ENCODE data around the gene ETV6. TPM values are rescaled to one million over a fixed set of nuclear protein-coding genes. Genes with fewer than 3 reads are reported as not detected.

The ETV6 gene
- total and polyA plus RNA-seq, 12 donors: 2.7 to 33.5 (median 15.2) TPM

DNA sequence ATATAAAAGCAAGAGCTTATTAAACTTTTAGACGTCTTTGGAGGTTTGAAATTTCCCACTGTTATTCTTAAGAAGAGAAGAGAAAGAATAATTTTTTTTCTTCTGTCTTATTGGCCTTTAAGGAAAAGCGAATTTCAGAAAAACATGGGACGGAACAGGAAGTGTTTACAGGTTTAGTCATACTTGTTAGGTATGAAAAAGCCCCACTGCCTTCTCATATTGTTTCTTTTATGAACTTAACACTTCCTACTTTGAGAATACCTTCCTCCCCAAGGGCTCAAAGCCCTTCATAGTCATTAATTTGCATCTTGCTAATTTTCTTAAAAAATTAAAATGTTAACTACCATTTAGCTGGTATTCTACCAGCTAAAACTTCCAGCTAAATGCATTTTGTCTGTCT, 82.0 kb downstream of the ETV6 start:
- H3K4me3 ChIP-seq: no peak overlapping the region
- peak overlapping the region in 1 of 10 donors; percentile 65 for H3K27ac ChIP-seq
- no peak for ATAC-seq
- H3K4me1 ChIP-seq: peaks cover 0 to 57% (median 15%) of the 10 kb centered on the region in 9 donors
- TF ChIP-seq, protein P1, sequence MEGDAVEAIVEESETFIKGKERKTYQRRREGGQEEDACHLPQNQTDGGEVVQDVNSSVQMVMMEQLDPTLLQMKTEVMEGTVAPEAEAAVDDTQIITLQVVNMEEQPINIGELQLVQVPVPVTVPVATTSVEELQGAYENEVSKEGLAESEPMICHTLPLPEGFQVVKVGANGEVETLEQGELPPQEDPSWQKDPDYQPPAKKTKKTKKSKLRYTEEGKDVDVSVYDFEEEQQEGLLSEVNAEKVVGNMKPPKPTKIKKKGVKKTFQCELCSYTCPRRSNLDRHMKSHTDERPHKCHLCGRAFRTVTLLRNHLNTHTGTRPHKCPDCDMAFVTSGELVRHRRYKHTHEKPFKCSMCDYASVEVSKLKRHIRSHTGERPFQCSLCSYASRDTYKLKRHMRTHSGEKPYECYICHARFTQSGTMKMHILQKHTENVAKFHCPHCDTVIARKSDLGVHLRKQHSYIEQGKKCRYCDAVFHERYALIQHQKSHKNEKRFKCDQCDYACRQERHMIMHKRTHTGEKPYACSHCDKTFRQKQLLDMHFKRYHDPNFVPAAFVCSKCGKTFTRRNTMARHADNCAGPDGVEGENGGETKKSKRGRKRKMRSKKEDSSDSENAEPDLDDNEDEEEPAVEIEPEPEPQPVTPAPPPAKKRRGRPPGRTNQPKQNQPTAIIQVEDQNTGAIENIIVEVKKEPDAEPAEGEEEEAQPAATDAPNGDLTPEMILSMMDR (IDR thresholded peaks at IDR 0.05): no peak
- H3K36me3 ChIP-seq: peaks cover 0 to 13% (median 0%) of the 10 kb centered on the region in 9 donors
- 54 to 81% methylated on average over 3 of the region's 3 CpGs for WGBS, 2 donors
- no peaks in the 10 kb centered on the region for H3K9me3 ChIP-seq
- intact Hi-C loops (cut with DNase I): loop anchor here in 1 of 10 donors (10.0 kb wide), 2 partner anchors 83 to 147 kb away; no protein-coding TSS in a partner anchor
- DNase-seq: no peak
- H3K27me3 ChIP-seq: no peaks in the 10 kb centered on the region

DNA sequence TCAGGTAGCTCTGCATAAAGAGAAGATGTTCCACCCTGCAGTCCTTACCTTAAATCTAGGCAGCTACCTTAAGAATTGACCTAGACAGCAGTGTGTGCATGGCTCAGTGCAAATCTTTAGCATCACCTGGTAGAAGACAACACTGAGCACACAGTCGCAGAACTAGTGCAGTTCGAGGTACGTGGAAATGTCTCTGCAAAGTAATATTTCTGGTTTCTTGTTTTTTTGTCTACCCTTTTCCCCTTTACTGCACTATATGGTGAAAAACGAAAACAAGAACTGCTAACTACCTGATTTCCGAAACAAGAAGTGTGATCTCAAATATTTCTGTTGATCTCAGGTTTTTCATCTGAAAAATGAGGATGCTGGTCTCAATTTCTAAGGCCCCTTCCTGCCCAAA, 82.5 kb downstream of the ETV6 start:
- 93 to 97% methylated on average over 5 of the region's 5 CpGs for WGBS, 2 donors
- intact Hi-C loops (cut with DNase I): loop anchor here in 1 of 10 donors (10.0 kb wide), 2 partner anchors 83 to 147 kb away; no protein-coding TSS in a partner anchor
- no peak for ATAC-seq
- TF ChIP-seq, protein P1 (IDR thresholded peaks at IDR 0.05): no peak
- Histone ChIP-seq H3K27me3 (no peaks in the 10 kb centered on the region), H3K9me3 (no peaks in the 10 kb centered on the region), H3K4me1 (peaks cover 0 to 54% (median 15%) of the 10 kb centered on the region in 9 donors), H3K4me3 (no peak overlapping the region), H3K36me3 (peaks cover 0 to 13% (median 0%) of the 10 kb centered on the region in 9 donors), H3K27ac (peak overlapping the region in 1 of 10 donors; percentile 65)
- no peak for DNase-seq

DNA sequence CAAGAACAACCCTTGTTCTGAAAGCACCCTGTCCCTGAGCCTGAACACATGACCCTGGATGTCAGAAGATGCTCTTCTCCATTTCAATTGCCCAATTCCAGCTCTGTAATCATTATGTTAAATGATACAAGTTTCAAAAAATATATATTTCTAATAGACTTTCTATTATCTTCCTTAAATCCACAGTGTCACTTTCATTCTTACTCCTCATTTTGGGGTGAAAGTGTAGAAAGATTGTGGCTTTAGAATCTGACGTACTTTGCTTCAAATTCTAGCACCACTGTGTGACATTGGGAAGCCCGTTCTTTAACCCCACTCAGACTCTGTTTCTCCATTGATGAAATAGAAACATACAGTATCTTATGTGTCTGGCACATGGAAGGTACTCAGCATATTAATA, 83.2 kb downstream of the ETV6 start:
- H3K4me3 ChIP-seq: no peak overlapping the region
- WGBS, 2 donors: 94 to 96% methylated on average over 2 of the region's 2 CpGs
- ATAC-seq: no peak
- peaks cover 0 to 13% (median 0%) of the 10 kb centered on the region in 9 donors for H3K36me3 ChIP-seq
- H3K9me3 ChIP-seq: no peaks in the 10 kb centered on the region
- no peaks in the 10 kb centered on the region for H3K27me3 ChIP-seq
- no peak for DNase-seq
- peaks cover 0 to 48% (median 15%) of the 10 kb centered on the region in 9 donors for H3K4me1 ChIP-seq
- TF ChIP-seq, protein P1 (IDR thresholded peaks at IDR 0.05): no peak
- peak overlapping the region in 1 of 10 donors; percentile 65 for H3K27ac ChIP-seq
- intact Hi-C loops (cut with DNase I): loop anchor here in 1 of 10 donors (10.0 kb wide), 2 partner anchors 82 to 148 kb away; no protein-coding TSS in a partner anchor

DNA sequence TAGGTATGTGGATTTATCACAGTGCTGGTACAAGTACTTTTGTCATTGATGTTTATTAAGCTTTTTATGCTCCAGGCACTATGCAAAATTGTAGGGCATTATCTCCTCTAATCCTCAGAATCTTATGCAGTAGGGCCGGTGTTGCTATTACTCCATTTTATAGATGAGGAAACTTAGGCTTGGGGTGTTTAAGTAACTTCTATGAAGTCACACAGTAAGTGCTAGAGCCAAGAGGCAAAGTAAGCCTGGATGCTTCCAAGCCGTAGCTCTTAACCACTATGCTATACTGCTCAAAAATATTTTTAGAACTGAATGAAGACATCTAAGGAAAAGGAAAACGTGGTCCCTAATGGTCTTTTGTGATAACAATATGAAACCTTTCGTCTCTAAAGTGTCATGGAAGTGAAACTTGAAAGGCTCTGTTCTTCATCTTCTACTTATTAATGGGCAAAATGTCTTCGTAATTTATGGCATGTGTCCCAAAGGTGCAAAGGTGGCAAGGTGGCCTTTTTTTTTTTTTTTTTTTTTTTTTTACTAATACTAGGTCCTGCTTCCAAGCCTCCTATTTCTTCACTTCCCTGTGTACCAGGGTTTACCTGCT, 85.2 kb downstream of the ETV6 start:
- Histone ChIP-seq H3K36me3 (peaks cover 0 to 13% (median 0%) of the 10 kb centered on the region in 9 donors), H3K4me3 (no peak overlapping the region), H3K27ac (no peak overlapping the region), H3K4me1 (peaks cover 0 to 37% (median 7%) of the 10 kb centered on the region in 9 donors), H3K27me3 (no peaks in the 10 kb centered on the region), H3K9me3 (no peaks in the 10 kb centered on the region)
- no peak for DNase-seq
- TF ChIP-seq, protein P1 (IDR thresholded peaks at IDR 0.05): no peak
- intact Hi-C loops (cut with DNase I): loop anchor here in 1 of 10 donors (10.0 kb wide), 2 partner anchors 80 to 150 kb away; no protein-coding TSS in a partner anchor
- ATAC-seq: no peak
- 80 to 82% methylated on average over 5 of the region's 5 CpGs for WGBS, 2 donors
